Urinary bladder (tissue), 4 donors: ENCODE measurements around the gene CD33. TPM values are rescaled to one million over a fixed set of nuclear protein-coding genes. Genes with fewer than 3 reads are reported as not detected.
"Not testable (repeated sequence)": the region's sequence is repeated elsewhere in the genome, so short reads cannot be mapped to it uniquely, and the experiment has no call there.

Experiments used
- DNase-seq: peaks from one replicate; pipeline ENCODE4 v3.0.0-alpha.2; 2015; ENCODE audit errors: extremely low spot score
- H3K27ac ChIP-seq: one replicate; pipeline ENCODE4 v1.5.1; 2013; ENCODE audit warnings: low read depth, mild to moderate bottlenecking, moderate library complexity
- H3K36me3 ChIP-seq: one replicate; pipeline ENCODE4 v1.6.1; 2013; ENCODE audit warnings: mild to moderate bottlenecking, moderate library complexity; ENCODE audit not compliant: insufficient read depth
- H3K4me1 ChIP-seq: one replicate; pipeline ENCODE4 v1.6.1; 2013; ENCODE audit warnings: mild to moderate bottlenecking, moderate library complexity; ENCODE audit not compliant: insufficient read depth
- H3K4me3 ChIP-seq: one replicate; pipeline ENCODE4 v1.5.1; 2013; ENCODE audit warnings: low read depth, low read length
- WGBS: extraction: QIAGEN DNeasy Blood & Tissue Kit; methylation state at CpG from one replicate; pipeline ENCODE4 v1.1.7; 2013; 5-methylcytosine and 5-hydroxymethylcytosine counted together
- polyA plus RNA-seq: library from polyadenylated mRNA; stranded (reverse); fragments of 200-250 nt; gene quantifications from one replicate; pipeline ENCODE4 v1.2.3, GENCODE V29; 2013
- total RNA-seq: library from RNA; depleted of rRNA; stranded (reverse); fragments of >200 nt; gene quantifications from one replicate; pipeline ENCODE4 v1.2.3, GENCODE V29; 2014
- donor health status: healthy with polysubstance abuse.
- donor health status: healthy.

The CD33 gene
- total and polyA plus RNA-seq, 2 donors = 4.7 to 5.6 TPM

GRCh38 chr19:51195616-51196015 is 29.3 kb upstream of the CD33 start:
- Histone ChIP-seq H3K27ac (no peak overlapping the region), H3K4me1 (no peaks in the 10 kb centered on the region), H3K4me3 (no peak overlapping the region), H3K36me3 (no peaks in the 10 kb centered on the region)
- DNase-seq = no peak
- WGBS = 84% methylated on average over 10 of the region's 10 CpGs

GRCh38 chr19:51196181-51196580 is 28.7 kb upstream of the CD33 start:
- WGBS = 66% methylated on average over 5 of the region's 5 CpGs

DNA sequence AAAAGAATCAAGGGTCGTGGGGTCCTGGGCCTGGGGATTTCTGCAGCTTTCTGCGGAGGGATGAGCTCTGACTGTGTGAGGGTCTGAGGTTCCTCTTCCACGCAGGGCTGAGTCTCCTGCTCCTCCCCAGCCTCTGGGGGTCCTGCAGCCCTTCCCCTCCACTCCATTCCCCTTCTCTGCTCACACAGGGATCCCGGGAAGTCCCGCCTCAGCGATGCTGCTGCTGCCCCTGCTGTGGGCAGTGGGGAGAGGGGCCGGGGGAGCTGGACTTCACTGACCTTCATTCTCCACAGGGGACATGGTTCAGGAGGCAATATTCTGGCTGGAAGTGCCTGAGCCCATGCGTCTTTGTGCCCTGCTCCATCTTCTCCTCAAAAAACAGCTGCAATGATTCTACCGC is 26.2 kb upstream of the CD33 start:
- H3K4me3 ChIP-seq = no peak overlapping the region
- no peaks in the 10 kb centered on the region for H3K4me1 ChIP-seq
- no peak for DNase-seq
- no peak overlapping the region for H3K27ac ChIP-seq
- H3K36me3 ChIP-seq = no peaks in the 10 kb centered on the region
- WGBS = 71% methylated on average over 9 of the region's 9 CpGs

More at GRCh38 chr19:51196181-51196580, 28.7 kb upstream of the CD33 start:
- H3K4me3 ChIP-seq = no peak overlapping the region
- DNase-seq = no peak
- H3K27ac ChIP-seq = no peak overlapping the region
- H3K36me3 ChIP-seq = no peaks in the 10 kb centered on the region
- no peaks in the 10 kb centered on the region for H3K4me1 ChIP-seq

- no peak overlapping the region for H3K27ac ChIP-seq
- H3K4me1 ChIP-seq = no peaks in the 10 kb centered on the region
- DNase-seq = no peak
- H3K36me3 ChIP-seq = no peaks in the 10 kb centered on the region
- no peak overlapping the region for H3K4me3 ChIP-seq
- 57% methylated on average over 10 of the region's 10 CpGs for WGBS
Observed at GRCh38 chr19:51200071-51200666, 24.7 kb upstream of the CD33 start.

DNA sequence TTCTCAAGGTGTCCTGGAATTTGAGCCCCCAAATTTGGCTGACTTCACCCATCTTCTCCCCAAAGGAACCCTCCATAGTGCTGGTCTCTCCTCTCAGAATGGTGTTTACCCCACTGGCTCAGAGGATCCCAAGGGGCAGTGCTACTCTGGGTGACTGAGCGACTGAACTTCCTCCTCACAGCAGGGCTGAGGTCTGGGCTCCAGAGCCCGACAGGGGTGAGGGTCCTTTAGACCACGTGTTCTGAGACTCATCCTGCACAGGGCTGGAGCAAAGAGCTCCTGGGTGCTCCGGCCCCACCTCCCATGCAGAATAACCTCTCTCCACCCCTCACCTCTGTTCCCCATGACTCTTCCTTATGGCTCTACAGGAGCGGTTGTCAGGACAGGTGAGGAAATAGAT is 23.2 kb upstream of the CD33 start:
- DNase-seq = no peak
- Histone ChIP-seq H3K36me3 (no peaks in the 10 kb centered on the region), H3K27ac (no peak overlapping the region), H3K4me1 (no peaks in the 10 kb centered on the region), H3K4me3 (no peak overlapping the region)
- WGBS = 56% methylated on average over 5 of the region's 5 CpGs

DNA sequence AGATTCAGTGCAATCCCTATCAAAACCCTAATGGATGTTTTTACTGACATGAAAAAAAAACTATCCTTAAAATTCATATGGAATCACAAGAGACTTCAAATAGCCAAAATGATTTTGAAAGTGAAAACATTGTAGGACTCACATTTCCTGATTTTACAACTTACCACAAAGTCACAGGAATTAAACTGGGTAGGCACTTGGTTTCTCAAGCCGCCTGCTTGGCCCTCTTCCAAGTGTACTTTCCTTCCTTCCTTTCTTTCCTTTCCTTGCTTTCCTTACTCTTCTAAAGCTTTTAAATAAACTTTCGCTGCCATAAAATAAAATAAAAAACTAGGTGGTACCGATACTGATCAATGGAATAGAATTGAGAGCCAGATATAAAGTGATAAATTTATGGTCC is 21.0 kb upstream of the CD33 start:
- no peaks in the 10 kb centered on the region for H3K4me1 ChIP-seq
- H3K4me3 ChIP-seq = no peak overlapping the region
- no peak for DNase-seq
- H3K27ac ChIP-seq = no peak overlapping the region
- WGBS = 58% methylated on average over 3 of the region's 3 CpGs
- no peaks in the 10 kb centered on the region for H3K36me3 ChIP-seq

- no peaks in the 10 kb centered on the region for H3K4me1 ChIP-seq
- no peak overlapping the region for H3K27ac ChIP-seq
- H3K36me3 ChIP-seq = no peaks in the 10 kb centered on the region
- WGBS = 77% methylated on average over 6 of the region's 6 CpGs
- no peak overlapping the region for H3K4me3 ChIP-seq
- DNase-seq = no peak
Observed at GRCh38 chr19:51204321-51204720, 20.6 kb upstream of the CD33 start.

DNA sequence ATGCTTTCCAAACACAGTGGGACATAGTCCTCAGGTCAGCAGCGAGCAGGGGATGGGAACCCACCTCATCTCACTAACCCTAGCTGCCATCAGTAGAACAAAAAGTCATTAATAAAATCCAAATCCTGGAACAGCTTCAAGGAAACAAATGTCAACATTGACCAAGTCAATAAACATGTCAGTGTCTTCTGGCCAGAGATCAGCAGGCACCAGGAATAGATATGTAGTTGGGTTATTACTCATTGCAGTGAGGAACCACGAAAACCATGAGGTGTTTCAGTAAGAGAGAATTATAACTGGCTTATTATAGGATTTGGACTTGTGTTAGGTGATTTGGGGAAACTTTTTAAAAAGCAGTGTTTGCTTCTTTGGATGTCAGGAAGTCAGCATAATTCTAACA is 17.1 kb upstream of the CD33 start:
- no peak overlapping the region for H3K4me3 ChIP-seq
- H3K36me3 ChIP-seq = no peaks in the 10 kb centered on the region
- WGBS = 46% methylated on average over 2 of the region's 2 CpGs
- no peaks in the 10 kb centered on the region for H3K4me1 ChIP-seq
- no peak overlapping the region for H3K27ac ChIP-seq
- no peak for DNase-seq

DNA sequence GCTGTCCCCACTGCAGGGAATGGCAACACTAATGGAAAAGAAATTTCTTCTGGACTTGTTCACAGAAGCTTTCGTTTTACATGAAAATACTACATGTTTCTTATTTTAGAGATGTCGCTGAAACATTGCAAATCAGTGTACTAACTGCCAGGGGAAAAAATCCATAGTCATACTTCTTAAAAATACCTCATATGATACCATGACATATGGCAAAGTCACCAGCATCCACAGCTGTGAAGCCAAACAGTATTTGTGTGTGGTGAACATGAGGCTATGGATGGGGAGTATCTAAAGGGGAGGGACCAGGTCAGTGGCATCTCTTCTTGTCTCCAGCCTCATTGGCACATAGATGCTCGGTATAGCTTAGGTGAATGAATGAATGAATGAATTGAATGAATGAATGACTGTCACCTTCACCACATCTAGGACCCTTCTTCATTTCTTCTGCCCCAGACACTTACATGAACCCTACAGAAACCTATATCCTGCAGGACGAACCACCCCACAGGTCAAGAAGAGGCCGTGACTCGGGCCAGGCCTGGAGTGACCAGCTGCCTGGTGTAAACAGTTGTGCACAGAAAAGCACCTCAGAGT is 14.6 kb upstream of the CD33 start:
- Histone ChIP-seq H3K4me3 (no peak overlapping the region), H3K4me1 (no peaks in the 10 kb centered on the region), H3K36me3 (no peaks in the 10 kb centered on the region), H3K27ac (no peak overlapping the region)
- DNase-seq = no peak
- 82% methylated on average over 6 of the region's 6 CpGs for whole genome bisulfite sequencing

DNA sequence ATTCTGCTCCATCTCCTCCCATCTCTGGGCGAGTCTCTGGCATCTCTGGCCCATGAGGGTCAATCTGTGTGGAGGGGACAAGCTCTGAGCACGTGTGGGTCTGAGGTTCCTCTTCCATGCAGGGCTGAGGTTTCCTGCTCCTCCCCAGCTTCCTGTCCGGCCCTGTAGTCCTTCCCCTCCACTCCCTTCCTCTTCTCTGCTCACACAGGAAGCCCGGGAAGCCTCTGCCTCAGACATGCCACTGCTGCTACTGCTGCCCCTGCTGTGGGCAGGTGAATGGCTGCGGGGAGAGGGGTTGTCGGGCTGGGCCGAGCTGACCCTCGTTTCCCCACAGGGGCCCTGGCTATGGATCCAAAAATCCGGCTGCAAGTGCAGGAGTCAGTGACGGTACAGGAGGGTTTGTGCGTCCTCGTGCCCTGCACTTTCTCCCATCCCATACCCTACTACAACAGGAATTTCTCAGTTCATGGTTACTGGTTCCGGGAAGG is 14.0 kb upstream of the CD33 start:
- not testable (repeated sequence) for H3K4me1 ChIP-seq, DNase-seq, H3K27ac ChIP-seq, H3K36me3 ChIP-seq, H3K4me3 ChIP-seq
- 57% methylated on average over 13 of the region's 13 CpGs for WGBS

- H3K4me1 ChIP-seq = no peaks in the 10 kb centered on the region
- no peaks in the 10 kb centered on the region for H3K36me3 ChIP-seq
- H3K4me3 ChIP-seq = no peak overlapping the region
- 83% methylated on average over 9 of the region's 9 CpGs for WGBS
- no peak overlapping the region for H3K27ac ChIP-seq
- no peak for DNase-seq
Observed at GRCh38 chr19:51211833-51212232, 13.0 kb upstream of the CD33 start.

GRCh38 chr19:51219307-51219706 is 5.6 kb upstream of the CD33 start:
- 60% methylated on average over 1 of the region's 1 CpG for WGBS
- H3K4me3 ChIP-seq = no peak overlapping the region
- no peaks in the 10 kb centered on the region for H3K36me3 ChIP-seq
- no peaks in the 10 kb centered on the region for H3K4me1 ChIP-seq
- DNase-seq = no peak
- H3K27ac ChIP-seq = no peak overlapping the region

DNA sequence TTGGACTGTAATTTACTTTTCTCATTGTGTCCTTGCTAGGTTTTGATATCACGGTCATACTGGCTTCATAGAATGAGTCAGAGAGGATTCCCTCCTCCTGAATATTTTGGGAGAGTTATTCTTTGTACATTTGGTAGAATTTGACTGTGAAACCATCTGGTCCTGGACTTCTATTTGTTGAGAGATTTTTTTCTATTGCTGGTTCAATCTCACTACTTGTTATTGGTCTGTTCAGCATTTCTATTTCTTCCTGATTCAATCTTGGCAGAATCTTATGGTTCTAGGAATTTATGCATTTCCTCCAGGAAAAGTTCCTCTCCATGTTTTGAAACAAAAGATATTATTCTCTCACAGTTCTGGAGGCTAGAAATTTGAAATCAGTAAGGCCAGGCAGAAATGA is 4.9 kb upstream of the CD33 start:
- Histone ChIP-seq H3K4me1 (no peaks in the 10 kb centered on the region), H3K36me3 (no peaks in the 10 kb centered on the region), H3K4me3 (no peak overlapping the region), H3K27ac (no peak overlapping the region)
- DNase-seq = no peak
- 67% methylated on average over 1 of the region's 1 CpG for WGBS

DNA sequence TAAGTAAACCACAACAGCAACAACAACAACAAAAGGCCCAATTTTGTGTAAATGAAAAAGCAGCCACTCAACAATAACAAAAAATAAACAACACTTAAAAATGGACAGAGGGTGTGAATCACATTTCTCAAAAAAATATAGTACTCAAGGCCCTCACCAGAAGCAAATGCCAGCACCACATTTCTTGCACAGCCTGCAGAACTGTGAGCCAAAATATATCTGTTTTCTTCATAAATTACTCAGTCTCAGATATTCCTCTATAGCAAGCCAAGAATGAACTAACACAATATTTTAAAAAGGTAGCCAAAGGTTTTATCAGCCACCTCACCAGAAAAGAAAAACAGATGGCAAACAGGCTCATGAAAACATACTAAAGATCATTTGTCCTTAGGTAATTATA is 3.9 kb upstream of the CD33 start:
- DNase-seq = no peak
- no peaks in the 10 kb centered on the region for H3K4me1 ChIP-seq
- H3K36me3 ChIP-seq = no peaks in the 10 kb centered on the region
- H3K27ac ChIP-seq = no peak overlapping the region
- H3K4me3 ChIP-seq = no peak overlapping the region
